ENCODE data around the gene SAMD4A. TPM values are rescaled to one million over a fixed set of nuclear protein-coding genes. Genes with fewer than 3 reads are reported as not detected.

Gene SAMD4A
- total RNA-seq, 1 donor from 2014 or later, result 4.7 TPM

DNA sequence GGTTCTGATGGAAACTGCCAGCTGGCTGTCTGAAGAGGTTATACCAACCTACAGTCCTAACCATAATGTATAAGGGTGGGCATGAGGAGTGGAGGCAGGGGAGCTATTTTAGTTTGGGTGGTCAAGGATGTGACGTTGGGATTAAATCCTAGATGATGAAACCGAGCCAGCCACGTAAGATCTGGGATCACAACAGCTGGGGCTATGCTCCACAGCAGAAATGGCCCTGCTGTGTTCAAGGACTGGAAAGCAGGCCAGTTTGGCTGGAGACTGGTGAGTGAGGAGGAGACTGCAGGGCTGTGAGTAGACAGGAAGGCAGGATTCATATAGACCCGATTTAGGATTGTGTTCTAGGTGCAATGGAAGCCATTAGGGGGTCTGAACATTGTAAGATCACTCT, 66.1 kb downstream of the SAMD4A start:
- H3K27me3 Mint-ChIP-seq (ENCODE audit: low read depth), result no peaks in the 10 kb centered on the region
- H3K4me3 Mint-ChIP-seq, result no peak overlapping the region
- DNase-seq (ENCODE audit: low read depth, low spot score), result no peak
- no peak overlapping the region for H3K27ac Mint-ChIP-seq (ENCODE audit: unreplicated experiment)
- H3K9me3 Mint-ChIP-seq, result no peaks in the 10 kb centered on the region
- TF ChIP-seq, protein P1, sequence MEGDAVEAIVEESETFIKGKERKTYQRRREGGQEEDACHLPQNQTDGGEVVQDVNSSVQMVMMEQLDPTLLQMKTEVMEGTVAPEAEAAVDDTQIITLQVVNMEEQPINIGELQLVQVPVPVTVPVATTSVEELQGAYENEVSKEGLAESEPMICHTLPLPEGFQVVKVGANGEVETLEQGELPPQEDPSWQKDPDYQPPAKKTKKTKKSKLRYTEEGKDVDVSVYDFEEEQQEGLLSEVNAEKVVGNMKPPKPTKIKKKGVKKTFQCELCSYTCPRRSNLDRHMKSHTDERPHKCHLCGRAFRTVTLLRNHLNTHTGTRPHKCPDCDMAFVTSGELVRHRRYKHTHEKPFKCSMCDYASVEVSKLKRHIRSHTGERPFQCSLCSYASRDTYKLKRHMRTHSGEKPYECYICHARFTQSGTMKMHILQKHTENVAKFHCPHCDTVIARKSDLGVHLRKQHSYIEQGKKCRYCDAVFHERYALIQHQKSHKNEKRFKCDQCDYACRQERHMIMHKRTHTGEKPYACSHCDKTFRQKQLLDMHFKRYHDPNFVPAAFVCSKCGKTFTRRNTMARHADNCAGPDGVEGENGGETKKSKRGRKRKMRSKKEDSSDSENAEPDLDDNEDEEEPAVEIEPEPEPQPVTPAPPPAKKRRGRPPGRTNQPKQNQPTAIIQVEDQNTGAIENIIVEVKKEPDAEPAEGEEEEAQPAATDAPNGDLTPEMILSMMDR (conservative IDR thresholded peaks at IDR 0.05), result no peak
- H3K36me3 Mint-ChIP-seq (ENCODE audit: low read depth), result no peaks in the 10 kb centered on the region
- H3K4me1 Mint-ChIP-seq, result peaks cover 4% of the 10 kb centered on the region

DNA sequence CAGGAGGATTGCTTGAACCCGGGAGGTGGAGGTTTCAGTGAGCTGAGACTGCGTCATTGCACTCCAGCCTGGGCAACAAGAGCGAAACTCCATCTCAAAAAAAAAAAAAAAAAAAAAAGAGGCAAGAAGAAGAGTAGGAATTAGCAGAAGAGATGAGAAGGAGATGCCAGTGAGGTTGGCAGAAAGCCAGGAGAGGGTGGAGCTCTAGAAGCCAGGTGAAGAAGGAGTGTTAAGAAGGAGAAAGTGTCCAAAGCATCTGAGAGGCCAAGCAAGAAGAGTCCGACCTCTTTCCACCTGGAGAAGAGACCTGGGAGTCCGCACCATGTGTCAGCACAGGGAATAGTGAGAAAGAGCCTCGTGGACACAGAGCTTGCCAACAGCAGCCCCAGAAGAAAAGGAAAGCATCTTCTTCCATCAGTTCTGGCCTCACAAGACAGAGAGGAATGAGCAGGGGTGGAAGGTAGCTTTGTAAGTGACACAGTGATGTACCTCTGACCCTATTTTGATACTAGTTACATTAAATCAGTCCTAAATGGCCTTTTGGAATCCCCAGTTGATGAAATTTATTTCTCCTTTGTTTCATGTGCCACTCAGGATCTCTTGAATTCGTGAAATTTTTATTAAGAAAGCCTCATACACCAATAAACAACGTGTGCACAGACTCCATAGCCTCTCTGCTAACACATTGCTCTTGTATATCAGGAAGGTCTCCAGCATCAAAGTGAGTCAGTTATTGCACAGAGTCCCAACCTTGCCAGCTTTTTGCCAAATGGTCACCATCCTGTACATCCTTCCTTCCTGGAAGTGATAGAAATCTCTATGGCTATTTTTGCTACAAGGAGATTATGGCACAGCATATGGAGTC, 70.6 kb downstream of the SAMD4A start:
- no peaks in the 10 kb centered on the region for H3K9me3 Mint-ChIP-seq
- H3K4me3 Mint-ChIP-seq, result no peak overlapping the region
- no peaks in the 10 kb centered on the region for H3K27me3 Mint-ChIP-seq (ENCODE audit: low read depth)
- H3K27ac Mint-ChIP-seq (ENCODE audit: unreplicated experiment), result no peak overlapping the region
- H3K4me1 Mint-ChIP-seq, result peaks cover 13% of the 10 kb centered on the region
- TF ChIP-seq, protein P1 (conservative IDR thresholded peaks at IDR 0.05), result no peak
- no peaks in the 10 kb centered on the region for H3K36me3 Mint-ChIP-seq (ENCODE audit: low read depth)
- DNase-seq (ENCODE audit: low read depth, low spot score), result no peak

DNA sequence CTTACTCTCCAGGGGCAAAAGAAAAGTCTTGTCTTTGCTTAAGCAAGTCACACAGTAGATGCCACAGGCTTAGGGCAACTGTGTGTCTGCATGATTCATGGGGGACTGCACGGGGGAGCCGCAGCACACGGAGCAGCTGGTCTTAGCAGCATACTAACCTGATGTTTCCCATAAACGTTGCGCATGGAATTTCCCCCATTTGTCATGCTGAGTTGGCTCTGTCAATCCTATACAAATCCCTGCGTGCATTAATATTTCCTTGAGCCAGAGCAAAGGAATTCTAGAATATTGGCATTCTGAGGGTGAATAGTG, 71.2 kb downstream of the SAMD4A start:
- no peak overlapping the region for H3K27ac Mint-ChIP-seq (ENCODE audit: unreplicated experiment)
- H3K36me3 Mint-ChIP-seq (ENCODE audit: low read depth), result no peaks in the 10 kb centered on the region
- H3K4me3 Mint-ChIP-seq, result no peak overlapping the region
- peaks cover 15% of the 10 kb centered on the region for H3K4me1 Mint-ChIP-seq
- no peaks in the 10 kb centered on the region for H3K9me3 Mint-ChIP-seq
- TF ChIP-seq, protein P1 (conservative IDR thresholded peaks at IDR 0.05), result no peak
- H3K27me3 Mint-ChIP-seq (ENCODE audit: low read depth), result no peaks in the 10 kb centered on the region
- no peak for DNase-seq (ENCODE audit: low read depth, low spot score)

DNA sequence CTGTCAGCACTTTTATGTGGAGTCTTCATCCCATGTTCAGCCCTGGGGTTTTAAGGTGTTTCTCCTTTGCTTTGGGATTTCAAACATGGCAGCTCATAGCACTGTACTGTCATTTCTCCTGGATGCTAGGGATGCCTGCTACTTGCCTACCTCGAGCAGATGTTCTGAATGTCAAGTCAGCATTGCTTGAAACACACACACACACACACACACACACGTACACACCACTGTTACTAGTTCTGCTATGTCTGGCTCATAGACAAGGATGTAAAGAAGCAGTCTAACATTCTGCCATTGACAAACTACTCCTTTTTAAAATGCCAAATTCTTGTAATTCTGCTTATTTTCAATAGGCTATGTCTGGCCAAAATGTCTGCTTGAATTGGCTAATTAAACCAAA, 72.7 kb downstream of the SAMD4A start:
- no peak for DNase-seq (ENCODE audit: low read depth, low spot score)
- H3K4me3 Mint-ChIP-seq, result no peak overlapping the region
- no peak overlapping the region for H3K27ac Mint-ChIP-seq (ENCODE audit: unreplicated experiment)
- H3K4me1 Mint-ChIP-seq, result peaks cover 24% of the 10 kb centered on the region
- H3K27me3 Mint-ChIP-seq (ENCODE audit: low read depth), result no peaks in the 10 kb centered on the region
- H3K9me3 Mint-ChIP-seq, result no peaks in the 10 kb centered on the region
- H3K36me3 Mint-ChIP-seq (ENCODE audit: low read depth), result no peaks in the 10 kb centered on the region
- TF ChIP-seq, protein P1 (conservative IDR thresholded peaks at IDR 0.05), result no peak

GRCh38 chr14:54640506-54640905, 73.6 kb downstream of the SAMD4A start:
- H3K9me3 Mint-ChIP-seq, result no peaks in the 10 kb centered on the region
- H3K4me1 Mint-ChIP-seq, result peaks cover 24% of the 10 kb centered on the region
- H3K4me3 Mint-ChIP-seq, result no peak overlapping the region
- no peak for DNase-seq (ENCODE audit: low read depth, low spot score)
- H3K36me3 Mint-ChIP-seq (ENCODE audit: low read depth), result no peaks in the 10 kb centered on the region
- no peak overlapping the region for H3K27ac Mint-ChIP-seq (ENCODE audit: unreplicated experiment)
- H3K27me3 Mint-ChIP-seq (ENCODE audit: low read depth), result no peaks in the 10 kb centered on the region
- TF ChIP-seq, protein P1 (conservative IDR thresholded peaks at IDR 0.05), result no peak
